Fibroblast of skin of abdomen (primary cell): Measurements from ENCODE around the gene TMCO6.

ENCODE experiments used
- DNase-seq: peaks from one replicate; pipeline ENCODE4 v3.0.0-alpha.2; 2013

Gene TMCO6

DNA sequence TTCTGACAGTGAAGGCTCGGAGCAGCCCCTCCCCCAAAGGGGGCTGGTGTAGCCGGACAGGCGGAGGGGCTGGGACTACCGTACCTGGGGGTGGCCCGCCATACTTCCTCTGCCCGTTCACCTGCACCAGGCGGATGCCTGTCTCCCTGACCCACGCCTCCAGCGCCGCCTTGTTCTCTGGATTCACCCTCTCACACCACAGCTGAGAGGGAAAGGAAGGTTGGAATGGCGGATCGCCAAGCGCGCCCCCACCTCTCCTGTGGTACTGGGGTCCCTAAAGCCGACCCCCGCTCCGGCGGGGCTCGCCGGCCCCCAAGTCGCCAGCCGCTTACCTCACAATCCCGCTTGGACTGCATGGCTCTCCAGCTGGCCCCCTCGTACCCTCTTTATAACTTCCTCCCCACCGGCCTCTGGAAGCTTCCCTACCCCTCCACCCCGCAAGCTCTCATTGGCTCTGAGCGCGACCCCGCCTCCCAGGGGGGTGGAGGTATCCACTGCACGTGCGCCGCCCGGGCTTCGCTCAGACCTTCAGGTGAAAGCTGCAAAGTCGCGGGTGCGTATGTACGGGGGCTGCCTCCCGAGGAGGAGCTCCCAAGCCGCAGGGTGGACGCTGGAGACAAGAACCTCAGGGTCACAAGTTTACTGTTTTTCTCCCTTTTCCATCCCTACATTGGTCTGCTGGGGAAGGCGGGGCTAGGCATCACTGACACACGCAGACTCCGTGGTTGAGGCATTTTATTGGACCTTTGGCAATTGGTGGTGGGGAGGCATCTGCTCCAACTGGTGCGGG lies 34.1 kb downstream of the TMCO6 start, which contains the start of gene DND1:
Gene DND1 (minus strand): TSS at position 390 of the 790 bp plus-strand sequence. CDS start 34 bp downstream, at position 356.
- no peak for DNase-seq

DNA sequence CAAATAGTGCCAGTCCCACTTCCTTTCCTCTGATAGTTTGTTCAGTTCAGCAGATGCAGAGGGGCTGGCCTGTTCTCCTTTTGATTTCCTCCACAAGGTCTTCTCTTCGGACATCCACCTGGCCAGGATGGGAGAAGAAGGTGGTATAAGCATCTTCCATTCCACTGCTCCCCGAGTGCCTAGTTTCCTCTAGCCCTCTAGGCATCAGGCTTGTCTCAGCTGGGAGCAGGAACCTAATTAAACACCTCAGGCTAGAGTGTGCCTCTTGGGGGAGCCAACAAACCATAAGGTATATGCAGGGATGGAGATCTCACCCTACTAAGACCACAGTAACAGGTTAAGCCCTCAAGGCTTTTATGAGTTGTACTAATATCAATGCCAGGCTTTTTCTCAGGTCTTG lies 35.0 kb downstream of the TMCO6 start:
- no peak for DNase-seq

GRCh38 chr5:140674629-140675028 lies 35.4 kb downstream of the TMCO6 start:
- no peak for DNase-seq

DNA sequence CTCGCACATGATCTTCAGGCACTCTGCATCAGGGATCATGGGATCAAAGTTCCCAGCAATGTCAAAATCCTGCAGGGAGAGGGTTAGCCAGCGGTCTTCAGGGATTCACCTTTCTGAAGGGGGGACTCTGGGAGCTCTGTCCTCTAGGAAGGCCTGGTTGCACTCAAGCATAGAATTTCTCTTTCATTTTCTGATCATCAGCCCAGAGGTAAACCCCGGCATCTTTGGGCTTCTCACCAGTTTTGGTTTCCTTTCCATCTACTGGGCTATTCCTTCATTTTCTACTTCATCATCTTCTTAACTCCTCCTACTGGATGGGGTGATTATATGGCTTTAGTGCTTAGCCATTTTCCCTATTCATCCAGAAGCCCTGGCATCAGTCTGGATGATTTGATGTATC lies 38.7 kb downstream of the TMCO6 start:
- DNase-seq = no peak

GRCh38 chr5:140678993-140679392 lies 39.7 kb downstream of the TMCO6 start:
- no peak for DNase-seq

DNA sequence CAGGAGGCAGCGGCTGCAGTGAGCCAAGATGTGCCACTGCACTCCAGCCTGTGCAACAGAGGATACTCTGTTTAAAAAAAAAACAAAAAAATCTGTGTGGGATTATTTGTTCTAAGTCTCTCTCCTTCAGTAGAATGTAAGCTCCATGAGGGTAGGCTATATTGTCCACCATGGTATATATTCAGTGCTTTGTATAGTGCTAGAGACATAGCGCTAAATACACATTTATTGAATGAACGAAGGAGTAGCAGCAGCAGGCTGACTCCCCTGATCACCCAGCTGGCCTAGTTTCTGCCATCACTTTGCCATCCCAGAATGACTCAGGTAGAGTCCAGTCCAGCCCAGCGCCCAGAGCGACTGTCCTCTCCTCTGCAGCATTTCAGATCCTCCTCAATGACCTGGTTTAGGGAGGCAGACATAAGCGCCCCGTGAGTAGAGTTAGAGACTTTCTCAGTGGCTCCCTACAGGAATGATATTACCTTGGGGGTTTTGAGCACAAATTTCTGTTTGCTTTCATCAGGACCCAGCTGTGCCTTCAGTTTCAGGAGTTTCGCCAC lies 51.2 kb downstream of the TMCO6 start:
- DNase-seq = no peak

DNA sequence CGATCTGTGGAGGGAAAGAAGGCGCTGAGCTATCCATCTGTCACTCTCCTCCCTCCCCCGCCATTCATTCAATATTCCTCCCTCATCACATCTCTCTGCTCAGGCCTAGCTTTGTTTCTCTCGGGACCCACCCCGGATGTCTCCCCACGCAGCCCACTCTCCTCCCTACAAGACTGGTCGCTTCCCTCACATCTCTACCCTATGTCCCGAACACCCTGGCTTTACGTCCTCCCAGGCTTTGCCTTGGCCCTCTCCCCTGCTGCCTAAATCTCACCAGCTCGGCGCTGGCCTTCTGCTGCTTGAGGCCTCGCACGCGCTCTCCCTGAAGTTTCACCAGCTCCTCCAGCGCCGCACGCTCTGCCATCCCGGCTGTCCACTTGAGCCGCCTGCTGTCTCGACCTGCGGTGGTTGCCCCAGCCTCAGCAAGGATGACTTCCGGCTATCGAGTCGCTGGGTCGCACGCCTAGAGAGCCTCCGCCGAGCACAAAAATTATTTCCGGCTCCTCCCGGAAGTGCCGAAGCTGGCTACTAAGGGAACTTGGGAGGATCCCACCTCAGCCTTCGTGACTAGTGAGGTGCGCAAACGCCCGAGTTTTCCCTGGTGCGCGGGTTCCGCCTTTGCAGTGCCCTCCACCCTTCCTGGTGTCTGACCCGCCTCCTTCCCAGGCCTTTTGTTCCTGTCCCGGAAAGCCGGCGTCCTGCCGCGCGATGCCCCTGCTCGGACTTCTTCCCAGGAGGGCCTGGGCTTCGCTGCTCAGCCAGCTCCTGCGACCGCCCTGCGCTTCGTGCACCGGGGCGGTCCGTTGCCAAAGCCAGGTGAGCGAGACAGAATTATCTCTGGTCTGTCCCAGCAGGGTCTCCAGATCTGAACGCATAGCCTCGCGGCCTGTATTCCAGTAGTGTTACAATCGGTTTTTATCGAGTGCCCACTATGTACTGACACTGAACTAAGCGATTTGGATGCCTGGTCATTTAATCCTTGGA lies 52.0 kb downstream of the TMCO6 start, which contains the start of the genes HARS1 and HARS2:
Gene HARS1 (minus strand): TSS at position 430 of the 984 bp plus-strand sequence. CDS start 66 bp downstream, at position 364.
Gene HARS2 (plus strand): TSS at position 515 of the 984 bp plus-strand sequence. CDS start 194 bp downstream, at position 709.
- peak; percentile 93 for DNase-seq

DNA sequence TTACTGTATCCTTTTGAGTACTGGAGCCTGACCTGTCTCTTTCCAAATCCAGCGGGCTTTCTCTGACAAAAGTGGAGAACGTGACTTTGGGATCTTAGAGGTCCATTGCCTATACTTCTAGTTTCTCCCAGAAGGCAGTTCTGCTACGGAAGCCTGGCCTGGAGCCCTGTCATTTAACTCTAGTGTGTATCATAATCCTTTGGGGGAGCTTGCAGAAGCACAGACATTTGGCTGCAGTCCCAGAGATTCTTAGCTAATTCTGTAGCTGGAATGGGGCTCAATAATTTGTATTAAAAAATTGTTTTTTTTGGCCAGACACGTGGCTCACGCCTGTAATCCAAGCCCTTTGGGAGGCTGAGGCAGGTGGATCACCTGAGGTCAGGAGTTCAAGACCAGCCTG lies 55.0 kb downstream of the TMCO6 start:
- no peak for DNase-seq
